Loucy (cell line): Measurements from ENCODE around the gene ABL2.
A peak's percentile ranks its signal among the peaks of the same experiment; 100 is the strongest.

Source experiments
- H2AFZ ChIP-seq: fragments of 200-600 bp; sonication (generic); 2 replicates; pipeline ENCODE4 v1.6.0; 2016; ENCODE audit warnings: antibody characterized with exemption, mild to moderate bottlenecking, low read length, moderate library complexity
- H3F3A ChIP-seq: fragments of 200-600 bp; 2 replicates; pipeline ENCODE4 v1.6.0; 2016; ENCODE audit warnings: antibody characterized with exemption, low read depth, mild to moderate bottlenecking
- H3K27me3 ChIP-seq: fragments of 200-600 bp; sonication (generic); 2 replicates; pipeline ENCODE4 v1.6.1; 2014; ENCODE audit warnings: low read length, mild to moderate bottlenecking; ENCODE audit not compliant: insufficient read depth, poor library complexity, severe bottlenecking
- H3K36me3 ChIP-seq: fragments of 200-600 bp; sonication (generic); 2 replicates; pipeline ENCODE4 v1.6.1; 2016; ENCODE audit warnings: low read length; ENCODE audit not compliant: insufficient read depth
- H3K4me1 ChIP-seq: fragments of 200-600 bp; sonication (generic); 2 replicates; pipeline ENCODE4 v1.5.1; 2014; ENCODE audit warnings: low read length, mild to moderate bottlenecking; ENCODE audit not compliant: insufficient read depth, poor library complexity, severe bottlenecking
- H3K4me2 ChIP-seq: fragments of 200-600 bp; sonication (generic); 2 replicates; pipeline ENCODE4 v1.6.0; 2014; ENCODE audit warnings: antibody characterized with exemption, low read length, low read depth, mild to moderate bottlenecking; ENCODE audit not compliant: poor library complexity, severe bottlenecking
- H3K4me3 ChIP-seq: fragments of 200-600 bp; sonication (generic); 2 replicates; pipeline ENCODE4 v1.5.1; 2014; ENCODE audit warnings: low read length, mild to moderate bottlenecking, mixed read lengths; ENCODE audit not compliant: poor library complexity, severe bottlenecking
- H3K79me2 ChIP-seq: fragments of 200-600 bp; sonication (generic); 2 replicates; pipeline ENCODE4 v1.6.1; 2014; ENCODE audit warnings: low read length; ENCODE audit not compliant: insufficient read depth
- H3K9ac ChIP-seq: fragments of 200-600 bp; sonication (generic); 2 replicates; pipeline ENCODE4 v1.6.0; 2014; ENCODE audit warnings: mild to moderate bottlenecking, low read depth, low read length, moderate library complexity; ENCODE audit not compliant: poor library complexity, severe bottlenecking
- H3K9me2 ChIP-seq: fragments of 200-600 bp; sonication (generic); replicated peaks from 2 replicates; pipeline ENCODE4 v1.6.1; 2016; ENCODE audit warnings: low read depth, low read length, mixed read lengths
- H3K9me3 ChIP-seq: fragments of 200-600 bp; sonication (generic); 2 replicates; pipeline ENCODE4 v1.6.1; 2014; ENCODE audit warnings: mild to moderate bottlenecking, antibody characterized with exemption, low read length, low read depth; ENCODE audit not compliant: insufficient read depth
- H4K20me1 ChIP-seq: fragments of 200-600 bp; sonication (generic); 2 replicates; pipeline ENCODE4 v1.6.0; 2014; ENCODE audit warnings: antibody characterized with exemption, low read length, mild to moderate bottlenecking; ENCODE audit not compliant: insufficient read depth, poor library complexity, severe bottlenecking
- CTCF ChIP-seq: fragments of 200-600 bp; sonication (generic); conservative IDR thresholded peaks from 2 replicates; pipeline ENCODE4 v1.5.1; 2014; ENCODE audit warnings: mild to moderate bottlenecking, antibody characterized with exemption, low read length
- EZH2phosphoT487 ChIP-seq: fragments of 200-600 bp; IDR thresholded peaks from 2 replicates; pipeline ENCODE4 v1.6.1; 2018; ENCODE audit warnings: antibody characterized with exemption, mild to moderate bottlenecking, moderate library complexity, borderline replicate concordance

Gene ABL2

GRCh38 chr1:179129702-179130473, 99.6 kb downstream of the ABL2 start:
- peaks cover 17% of the 10 kb centered on the region; the same call in 1 of the 2 replicates for H3K36me3 ChIP-seq
- peak overlapping the region; percentile 68 for H3K4me2 ChIP-seq
- 0 out of 2 replicates have a peak, but pooled peaks cover 3% of the 10 kb centered on the region for H3K79me2 ChIP-seq
- no peaks in the 10 kb centered on the region for H3K9me2 ChIP-seq
- no peaks in the 10 kb centered on the region for H3K27me3 ChIP-seq
- H3K4me3 ChIP-seq, result peak overlapping the region; percentile 56
- no peaks in the 10 kb centered on the region for H4K20me1 ChIP-seq
- TF ChIP-seq CTCF (no peak), EZH2phosphoT487 (no peak)
- H3K9me3 ChIP-seq, result no peaks in the 10 kb centered on the region
- H2AFZ ChIP-seq, result peak overlapping the region; percentile 24
- H3F3A ChIP-seq, result no peaks in the 10 kb centered on the region
- H3K9ac ChIP-seq, result peak overlapping the region; percentile 46
- H3K4me1 ChIP-seq, result peaks cover 12% of the 10 kb centered on the region

- H3K4me1 ChIP-seq, result peaks cover 12% of the 10 kb centered on the region
- H3K9ac ChIP-seq, result no peak overlapping the region
- no peak overlapping the region for H2AFZ ChIP-seq
- H3K36me3 ChIP-seq, result peaks cover 17% of the 10 kb centered on the region; the same call in 1 of the 2 replicates
- no peaks in the 10 kb centered on the region for H3F3A ChIP-seq
- no peaks in the 10 kb centered on the region for H4K20me1 ChIP-seq
- H3K4me3 ChIP-seq, result no peak overlapping the region
- H3K4me2 ChIP-seq, result no peak overlapping the region
- 0 out of 2 replicates have a peak, but pooled peaks cover 3% of the 10 kb centered on the region for H3K79me2 ChIP-seq
- no peak for TF ChIP-seq EZH2phosphoT487
- no peak for TF ChIP-seq CTCF
- H3K9me2 ChIP-seq, result no peaks in the 10 kb centered on the region
- no peaks in the 10 kb centered on the region for H3K27me3 ChIP-seq
- H3K9me3 ChIP-seq, result no peaks in the 10 kb centered on the region
Observed at GRCh38 chr1:179128520-179128919, 101.0 kb downstream of the ABL2 start.

GRCh38 chr1:179127163-179127895, 102.1 kb downstream of the ABL2 start:
- H3F3A ChIP-seq, result no peaks in the 10 kb centered on the region
- no peaks in the 10 kb centered on the region for H4K20me1 ChIP-seq
- no peak overlapping the region for H2AFZ ChIP-seq
- H3K9ac ChIP-seq, result no peak overlapping the region
- H3K4me3 ChIP-seq, result no peak overlapping the region
- H3K4me2 ChIP-seq, result no peak overlapping the region
- peaks cover 23% of the 10 kb centered on the region; the same call in 1 of the 2 replicates for H3K36me3 ChIP-seq
- H3K9me3 ChIP-seq, result no peaks in the 10 kb centered on the region
- no peak for TF ChIP-seq EZH2phosphoT487
- no peak for TF ChIP-seq CTCF
- peaks cover 12% of the 10 kb centered on the region for H3K4me1 ChIP-seq
- no peaks in the 10 kb centered on the region for H3K9me2 ChIP-seq
- H3K79me2 ChIP-seq, result 0 out of 2 replicates have a peak, but pooled peaks cover 3% of the 10 kb centered on the region
- H3K27me3 ChIP-seq, result no peaks in the 10 kb centered on the region
